OCI-LY7 (cell line): ENCODE measurements around the gene CLCN6. TPM values are rescaled to one million over a fixed set of nuclear protein-coding genes. Genes with fewer than 3 reads are reported as not detected.

Source experiments
- BruUV-seq: library from RNA; stranded (reverse); fragments of 400-500 nt; replicated peaks from 2 replicates; lab custom pipeline; 2021; lab: Mats Ljungman, UMichigan
- CTCF ChIA-PET: fragments of 300-600 bp; sonication (Branson Sonifier 250); formaldehyde crosslinking; loops from one replicate; lab custom pipeline; 2022; ENCODE audit warnings: antibody characterized with exemption; ENCODE audit not compliant: unreplicated experiment; lab: Charles Lee
- POLR2A ChIA-PET: fragments of 300-600 bp; sonication (Branson Sonifier 250); formaldehyde crosslinking; loops from one replicate; lab custom pipeline; 2022; ENCODE audit warnings: antibody characterized with exemption; lab: Charles Lee
- DNase-seq: peaks from one replicate; pipeline ENCODE4 v3.0.0-alpha.2; 2015; ENCODE audit warnings: low spot score
- H2AFZ ChIP-seq: fragments of 200-600 bp; sonication (generic), shearing (Covaris generic); 2 replicates; pipeline ENCODE4 v1.6.1; 2014; ENCODE audit warnings: mild to moderate bottlenecking, antibody characterized with exemption, low read length, moderate library complexity
- H3K27ac ChIP-seq: fragments of 200-600 bp; sonication (generic); 2 replicates; pipeline ENCODE4 v1.5.1; 2014; ENCODE audit warnings: mixed run types, low read depth, mild to moderate bottlenecking, moderate library complexity, low read length, inconsistent platforms; ENCODE audit not compliant: poor library complexity, severe bottlenecking
- H3K36me3 ChIP-seq: fragments of 200-600 bp; sonication (generic); 2 replicates; pipeline ENCODE4 v1.6.1; 2014; ENCODE audit warnings: mild to moderate bottlenecking, antibody characterized with exemption, low read length, moderate library complexity, mixed read lengths; ENCODE audit not compliant: insufficient read depth
- H3K4me1 ChIP-seq: fragments of 200-600 bp; sonication (generic); 2 replicates; pipeline ENCODE4 v1.5.1; 2014; ENCODE audit warnings: mild to moderate bottlenecking, low read length; ENCODE audit not compliant: insufficient read depth, poor library complexity, severe bottlenecking
- H3K4me2 ChIP-seq: fragments of 200-600 bp; sonication (generic); 2 replicates; pipeline ENCODE4 v1.6.1; 2014; ENCODE audit warnings: mild to moderate bottlenecking, low read length
- H3K4me3 ChIP-seq: fragments of 200-600 bp; sonication (generic); 2 replicates; pipeline ENCODE4 v1.5.1; 2014; ENCODE audit warnings: mild to moderate bottlenecking, low read depth, low read length; ENCODE audit not compliant: poor library complexity, severe bottlenecking
- H3K79me2 ChIP-seq: fragments of 200-600 bp; sonication (generic); 2 replicates; pipeline ENCODE4 v1.6.1; 2016; ENCODE audit warnings: low read depth, mild to moderate bottlenecking, low read length, moderate library complexity, mixed read lengths; ENCODE audit not compliant: insufficient read depth
- H3K9me2 ChIP-seq: fragments of 200-600 bp; sonication (generic); 2 replicates; pipeline ENCODE4 v1.6.1; 2016; ENCODE audit warnings: mild to moderate bottlenecking, low read length, mixed read lengths; ENCODE audit not compliant: insufficient read depth
- H3K9me3 ChIP-seq: fragments of 200-600 bp; sonication (generic); 2 replicates; pipeline ENCODE4 v1.6.1; 2014; ENCODE audit warnings: mild to moderate bottlenecking, mixed run types, low read length, mixed read lengths
- H4K20me1 ChIP-seq: fragments of 200-600 bp; sonication (generic); 2 replicates; pipeline ENCODE4 v1.6.1; 2014; ENCODE audit warnings: mild to moderate bottlenecking, antibody characterized with exemption, low read length, moderate library complexity, mixed read lengths; ENCODE audit not compliant: insufficient read depth
- CTCF ChIP-seq: fragments of 200-600 bp; sonication (generic); conservative IDR thresholded peaks from 2 replicates; pipeline ENCODE4 v1.5.1; 2014; ENCODE audit warnings: mild to moderate bottlenecking, antibody characterized with exemption, low read length, moderate library complexity, mixed read lengths
- EZH2phosphoT487 ChIP-seq: fragments of 200-600 bp; sonication (generic); IDR thresholded peaks from 2 replicates; pipeline ENCODE4 v1.6.1; 2018; ENCODE audit warnings: low read depth, borderline replicate concordance, mild to moderate bottlenecking, mixed run types, antibody characterized with exemption, low read length, moderate library complexity, mixed read lengths
- intact Hi-C: fragments of 100-400 bp; cut with micrococcal nuclease; formaldehyde crosslinking; loops from one replicate; pipeline ENCODE4 v1.10.0; 2022; ENCODE audit not compliant: unreplicated experiment
- total RNA-seq, 2 experiments: library from RNA; depleted of rRNA in 1 of 2; stranded (reverse); fragments of >200 nt in 1 of 2; shearing (Covaris generic) in 1 of 2; gene quantifications; 2 replicates each; pipeline ENCODE4 v1.2.3, GENCODE V29; 2014 to 2022

The CLCN6 gene
- total RNA-seq, 2 experiments from 2014 or later, result 19.7 to 65.8 TPM

DNA sequence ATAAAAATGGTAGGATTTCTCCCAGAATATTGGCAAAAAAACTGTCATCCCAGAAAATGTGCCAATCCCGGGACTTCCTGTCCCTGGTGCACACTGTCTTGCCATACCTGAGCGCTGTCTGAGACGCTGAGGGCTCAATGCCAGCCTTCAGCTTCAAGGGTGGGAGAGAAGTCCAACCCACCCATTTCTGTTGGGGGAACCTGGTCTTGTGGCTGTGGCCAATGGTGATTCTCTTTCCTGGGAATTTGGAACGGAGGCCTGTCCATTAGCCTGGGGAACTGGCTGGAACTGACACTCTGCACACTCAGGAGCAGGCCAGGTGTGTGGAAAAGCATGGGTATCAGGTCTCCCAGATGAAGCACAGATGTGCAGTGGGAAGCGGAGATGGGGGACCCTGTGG, 6.9 kb upstream of the CLCN6 start:
- no peak overlapping the region for H2AFZ ChIP-seq
- CTCF ChIA-PET, result no interaction called here

DNA sequence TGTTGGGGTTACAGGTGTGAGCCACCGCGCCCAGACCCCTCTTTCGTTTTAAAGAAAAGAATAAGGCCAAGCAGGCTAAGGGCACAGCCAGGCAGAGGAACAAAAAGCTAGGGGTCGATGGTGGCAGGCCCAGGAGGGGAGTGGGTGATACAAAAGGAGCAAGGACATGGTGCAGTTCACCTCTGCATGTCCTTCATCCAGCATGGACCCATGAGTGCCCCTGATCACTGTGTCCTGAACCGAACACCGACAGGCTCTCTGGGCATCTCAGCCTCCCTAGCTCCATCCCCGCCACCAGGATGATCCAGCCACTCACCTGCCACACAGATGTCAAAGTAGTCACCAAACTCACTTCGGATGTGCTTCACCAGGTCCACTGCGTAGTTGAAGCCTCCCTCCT, 6.1 kb upstream of the CLCN6 start:
- TF ChIP-seq EZH2phosphoT487 (no peak), CTCF (no peak)
- intact Hi-C loops, result no loop called here
- Histone ChIP-seq H3K36me3 (peaks cover 64% of the 10 kb centered on the region), H3K9me3 (no peaks in the 10 kb centered on the region), H4K20me1 (no peaks in the 10 kb centered on the region), H3K4me2 (no peak overlapping the region), H3K4me3 (no peak overlapping the region), H3K9me2 (no peaks in the 10 kb centered on the region), H3K79me2 (peaks cover 25% of the 10 kb centered on the region), H2AFZ (no peak overlapping the region), H3K4me1 (peaks cover 29% of the 10 kb centered on the region), H3K27ac (no peak overlapping the region)
- CTCF ChIA-PET, result no interaction called here
- POLR2A ChIA-PET, result no interaction called here
- no peak for DNase-seq
- BruUV-seq, result no TSS peak

More for the DNA sequence above, 6.9 kb upstream of the CLCN6 start:
- Histone ChIP-seq H3K4me1 (peaks cover 21% of the 10 kb centered on the region), H3K36me3 (peaks cover 72% of the 10 kb centered on the region), H3K79me2 (peaks cover 17% of the 10 kb centered on the region; the same call in 1 of the 2 replicates), H3K27ac (no peak overlapping the region), H3K9me2 (no peaks in the 10 kb centered on the region), H3K4me3 (no peak overlapping the region), H3K9me3 (no peaks in the 10 kb centered on the region), H3K4me2 (no peak overlapping the region), H4K20me1 (no peaks in the 10 kb centered on the region)
- no peak for TF ChIP-seq CTCF
- TF ChIP-seq EZH2phosphoT487, result no peak
- no peak for DNase-seq
- no TSS peak for BruUV-seq
- intact Hi-C loops, result no loop called here
- POLR2A ChIA-PET, result interaction anchor here (1.3 kb wide), 1 partner anchor 10 kb away, joined by 4 read pairs; no protein-coding TSS in a partner anchor

- Histone ChIP-seq H3K79me2 (peaks cover 30% of the 10 kb centered on the region), H3K36me3 (peaks cover 59% of the 10 kb centered on the region), H3K27ac (no peak overlapping the region), H2AFZ (no peak overlapping the region), H3K4me1 (peaks cover 30% of the 10 kb centered on the region), H3K9me2 (no peaks in the 10 kb centered on the region), H3K9me3 (no peaks in the 10 kb centered on the region), H4K20me1 (no peaks in the 10 kb centered on the region), H3K4me2 (no peak overlapping the region), H3K4me3 (no peak overlapping the region)
- ChIA-PET CTCF (no interaction called here), POLR2A (no interaction called here)
- no TSS peak for BruUV-seq
- no peak for DNase-seq
- TF ChIP-seq CTCF (no peak), EZH2phosphoT487 (no peak)
- intact Hi-C loops, result no loop called here
Measured at GRCh38 chr1:11800391-11800755, 5.6 kb upstream of the CLCN6 start.
